Esophagus muscularis mucosa (tissue), 4 donors: ENCODE results near the gene FGR. TPM values are rescaled to one million over a fixed set of nuclear protein-coding genes. Genes with fewer than 3 reads are reported as not detected.

Experiments
- DNase-seq: peaks from one replicate; pipeline ENCODE4 v3.0.0-alpha.2; 2017; ENCODE audit errors: extremely low spot score
- H3K27ac ChIP-seq, 4 donors: fragments of 200-600 bp; sonication (generic); replicated peaks in 1 of 4; 1 replicate in 3 of 4; 2 replicates in 1 of 4; pipeline ENCODE4 v1.5.1; 2016 to 2019; ENCODE audit warnings: mild to moderate bottlenecking in 1 of 4
- H3K27me3 ChIP-seq, 4 donors: fragments of 200-600 bp; sonication (generic); one replicate each; pipeline versions ENCODE4 v1.5.1 to v1.6.0; 2016 to 2019
- H3K36me3 ChIP-seq, 4 donors: fragments of 200-600 bp; sonication (generic); one replicate each; pipeline ENCODE4 v1.5.1; 2016 to 2019
- H3K4me1 ChIP-seq, 4 donors: fragments of 200-600 bp; sonication (generic); one replicate each; pipeline ENCODE4 v1.5.1; 2016 to 2019
- H3K4me3 ChIP-seq, 4 donors: fragments of 200-600 bp; sonication (generic); 1 replicate in 2 of 4; 2 replicates in 2 of 4; pipeline ENCODE4 v1.5.1; 2016 to 2019; ENCODE audit warnings: mild to moderate bottlenecking in 4 of 4, moderate library complexity in 1 of 4
- H3K9me3 ChIP-seq, 4 donors: fragments of 200-600 bp; sonication (generic); 1 replicate in 3 of 4; 2 replicates in 1 of 4; pipeline ENCODE4 v1.5.1; 2016 to 2019
- EP300 ChIP-seq: sonication (generic); formaldehyde crosslinking; IDR thresholded peaks from one replicate; pipeline ENCODE4 v1.6.1; 2017; ENCODE audit warnings: antibody characterized with exemption
- POLR2A ChIP-seq: fragments of 450-650 bp; IDR thresholded peaks from one replicate; pipeline ENCODE4 v1.6.1; 2017; ENCODE audit warnings: antibody characterized with exemption, moderate library complexity, mild to moderate bottlenecking, low read depth
- POLR2AphosphoS5 ChIP-seq, 2 donors: sonication (generic); formaldehyde crosslinking; IDR thresholded peaks; one replicate each; pipeline ENCODE4 v1.6.1; 2017; ENCODE audit warnings: antibody characterized with exemption in 2 of 2
- whole genome bisulfite sequencing: methylation state at CpG from one replicate; pipeline ENCODE4 v1.1.5; 2018; 5-methylcytosine and 5-hydroxymethylcytosine counted together
- intact Hi-C: fragments of 100-400 bp; cut with DNase I; formaldehyde crosslinking; loops from one replicate; pipeline ENCODE4 v1.15.1; 2023
- total RNA-seq, 4 donors: library from RNA; depleted of rRNA; stranded (reverse); fragments of >200 nt; gene quantifications; one replicate each; pipeline versions ENCODE4 v1.1.0 to v1.2.1, GENCODE V29; 2016
- TF ChIP-seq, protein P1 (sequence below), 3 experiments: fragments of 200-600 bp in 2 of 3; fragments of 450-650 bp in 1 of 3; sonication (generic) in 2 of 3; IDR thresholded peaks; one replicate each; pipeline ENCODE4 v1.5.1; 2017 to 2019; ENCODE audit warnings: antibody characterized with exemption in 3 of 3, mild to moderate bottlenecking in 2 of 3, moderate library complexity in 1 of 3

Gene FGR
- total RNA-seq, 4 donors from 2014 or later = 12.0 to 32.1 (median 12.6) TPM

DNA sequence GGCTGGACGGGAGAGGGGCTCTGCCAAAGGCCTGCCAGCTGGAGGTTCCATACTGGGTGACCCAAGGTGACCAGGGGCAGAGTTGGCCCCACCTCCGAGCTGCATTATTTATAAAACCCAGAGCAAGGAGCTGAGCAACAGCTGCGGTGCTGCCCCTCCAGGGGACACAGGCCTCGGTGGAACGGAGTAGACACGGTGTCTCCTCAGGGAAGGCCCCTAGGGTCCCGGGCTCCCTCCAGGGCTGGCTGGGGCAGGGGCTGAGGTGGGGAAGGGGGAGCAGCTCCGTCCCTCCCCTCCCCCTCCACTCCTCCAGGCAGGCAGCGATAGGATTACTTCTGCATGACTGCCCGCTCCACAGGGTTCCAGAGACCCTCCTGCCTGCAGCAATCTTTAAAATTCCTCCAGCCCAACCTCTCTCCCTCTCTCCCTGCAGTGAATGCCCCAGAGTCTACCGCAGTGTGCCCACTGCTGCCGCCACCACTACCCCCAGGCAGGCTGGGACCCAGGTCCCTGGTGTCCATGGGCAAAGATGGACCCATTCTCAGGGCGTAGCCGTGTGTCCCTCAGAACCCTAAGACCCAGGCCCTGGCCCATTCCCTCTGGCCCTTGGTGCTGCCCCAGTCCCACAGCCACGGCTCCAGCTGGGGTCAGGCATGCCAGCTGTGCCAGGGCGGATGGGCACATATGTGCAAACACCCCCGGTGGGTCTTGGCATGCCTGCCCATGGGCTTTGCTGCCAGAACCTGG, 41.9 kb downstream of the FGR start:
- H3K4me1 ChIP-seq = peaks cover 99 to 100% (median 100%) of the 10 kb centered on the region in 4 donors
- 58% methylated on average over 12 of the region's 17 CpGs for WGBS
- peak overlapping the region; percentile 63 to 97 (median 86) for H3K27ac ChIP-seq
- H3K27me3 ChIP-seq = no peaks in the 10 kb centered on the region
- H3K4me3 ChIP-seq = no peak overlapping the region
- H3K9me3 ChIP-seq = no peaks in the 10 kb centered on the region
- no peak for TF ChIP-seq POLR2A
- no peak for TF ChIP-seq POLR2AphosphoS5 (IDR thresholded peaks at IDR 0.05)
- TF ChIP-seq EP300 = no peak
- no peak for DNase-seq
- H3K36me3 ChIP-seq = no peaks in the 10 kb centered on the region
- intact Hi-C loops = no loop called here

DNA sequence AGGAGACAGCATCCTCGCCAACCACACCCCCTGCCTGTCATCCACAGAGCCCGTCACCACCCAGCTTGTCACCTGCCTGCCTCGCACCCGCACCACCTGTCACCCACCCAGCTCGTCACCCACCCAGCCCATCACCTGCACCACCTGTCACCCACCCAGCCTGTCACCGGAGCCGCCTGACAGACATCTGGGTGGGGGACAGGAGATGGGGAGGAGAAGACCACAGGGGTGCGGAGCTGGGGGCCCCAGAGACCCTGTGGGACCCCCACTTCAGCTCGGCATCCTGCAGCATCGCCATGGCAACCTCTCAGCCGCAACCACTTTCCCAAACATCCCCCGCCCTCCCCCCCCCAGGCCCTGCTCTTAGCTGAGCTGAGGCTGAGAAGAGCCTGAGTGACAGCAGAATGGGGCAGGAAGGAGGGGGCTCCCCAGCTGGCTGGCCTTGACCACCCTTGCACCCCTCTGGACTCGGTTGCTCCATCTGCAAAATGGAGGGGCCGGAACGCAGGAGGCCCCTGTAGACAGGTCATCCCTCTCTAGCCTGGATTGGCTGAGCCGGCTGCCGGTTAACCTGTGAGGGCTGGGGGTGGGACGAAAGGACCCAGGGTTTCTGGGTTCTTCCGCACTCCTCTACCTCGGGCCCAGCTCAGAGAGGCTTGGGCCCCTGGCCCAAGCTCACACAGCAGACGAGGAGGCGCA, 42.6 kb downstream of the FGR start:
- H3K9me3 ChIP-seq = no peaks in the 10 kb centered on the region
- no peaks in the 10 kb centered on the region for H3K27me3 ChIP-seq
- WGBS = 78% methylated on average over 4 of the region's 22 CpGs
- H3K36me3 ChIP-seq = no peaks in the 10 kb centered on the region
- intact Hi-C loops = no loop called here
- peak overlapping the region; percentile 63 to 97 (median 86) for H3K27ac ChIP-seq
- TF ChIP-seq EP300 (no peak), POLR2A (no peak), POLR2AphosphoS5 (IDR thresholded peaks at IDR 0.05) (no peak)
- TF ChIP-seq, protein P1, sequence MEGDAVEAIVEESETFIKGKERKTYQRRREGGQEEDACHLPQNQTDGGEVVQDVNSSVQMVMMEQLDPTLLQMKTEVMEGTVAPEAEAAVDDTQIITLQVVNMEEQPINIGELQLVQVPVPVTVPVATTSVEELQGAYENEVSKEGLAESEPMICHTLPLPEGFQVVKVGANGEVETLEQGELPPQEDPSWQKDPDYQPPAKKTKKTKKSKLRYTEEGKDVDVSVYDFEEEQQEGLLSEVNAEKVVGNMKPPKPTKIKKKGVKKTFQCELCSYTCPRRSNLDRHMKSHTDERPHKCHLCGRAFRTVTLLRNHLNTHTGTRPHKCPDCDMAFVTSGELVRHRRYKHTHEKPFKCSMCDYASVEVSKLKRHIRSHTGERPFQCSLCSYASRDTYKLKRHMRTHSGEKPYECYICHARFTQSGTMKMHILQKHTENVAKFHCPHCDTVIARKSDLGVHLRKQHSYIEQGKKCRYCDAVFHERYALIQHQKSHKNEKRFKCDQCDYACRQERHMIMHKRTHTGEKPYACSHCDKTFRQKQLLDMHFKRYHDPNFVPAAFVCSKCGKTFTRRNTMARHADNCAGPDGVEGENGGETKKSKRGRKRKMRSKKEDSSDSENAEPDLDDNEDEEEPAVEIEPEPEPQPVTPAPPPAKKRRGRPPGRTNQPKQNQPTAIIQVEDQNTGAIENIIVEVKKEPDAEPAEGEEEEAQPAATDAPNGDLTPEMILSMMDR (IDR thresholded peaks at IDR 0.05) = no peak
- DNase-seq = no peak
- H3K4me1 ChIP-seq = peaks cover 97 to 100% (median 99%) of the 10 kb centered on the region in 4 donors
- H3K4me3 ChIP-seq = no peak overlapping the region

DNA sequence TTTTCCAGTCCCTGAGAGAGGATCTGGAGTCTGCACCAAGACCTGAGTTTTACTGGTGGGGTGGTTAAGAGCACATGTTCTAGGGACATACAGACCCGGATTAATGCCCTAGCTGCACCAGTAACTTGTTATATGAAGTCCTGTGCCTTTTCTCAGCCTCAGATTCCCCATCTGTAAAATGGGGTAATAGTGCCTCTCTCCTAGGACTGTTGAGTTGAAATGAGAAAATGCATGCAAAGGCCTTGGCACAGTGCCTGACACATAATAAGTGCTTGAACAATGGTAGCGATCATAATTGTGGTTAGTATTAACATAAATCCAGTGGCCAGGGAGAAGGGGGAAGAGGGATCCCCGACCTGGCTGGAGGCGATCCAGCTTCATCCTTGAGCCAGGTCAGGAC, 43.4 kb downstream of the FGR start:
- intact Hi-C loops = no loop called here
- Histone ChIP-seq H3K4me1 (peaks cover 97 to 100% (median 99%) of the 10 kb centered on the region in 4 donors), H3K4me3 (no peak overlapping the region), H3K27ac (peak overlapping the region; percentile 64 to 97 (median 86)), H3K27me3 (no peaks in the 10 kb centered on the region), H3K36me3 (no peaks in the 10 kb centered on the region), H3K9me3 (no peaks in the 10 kb centered on the region)
- 54% methylated on average over 4 of the region's 4 CpGs for WGBS
- TF ChIP-seq, protein P1 (IDR thresholded peaks at IDR 0.05) = no peak
- TF ChIP-seq POLR2AphosphoS5 (IDR thresholded peaks at IDR 0.05) = no peak
- TF ChIP-seq POLR2A = no peak
- DNase-seq = no peak

DNA sequence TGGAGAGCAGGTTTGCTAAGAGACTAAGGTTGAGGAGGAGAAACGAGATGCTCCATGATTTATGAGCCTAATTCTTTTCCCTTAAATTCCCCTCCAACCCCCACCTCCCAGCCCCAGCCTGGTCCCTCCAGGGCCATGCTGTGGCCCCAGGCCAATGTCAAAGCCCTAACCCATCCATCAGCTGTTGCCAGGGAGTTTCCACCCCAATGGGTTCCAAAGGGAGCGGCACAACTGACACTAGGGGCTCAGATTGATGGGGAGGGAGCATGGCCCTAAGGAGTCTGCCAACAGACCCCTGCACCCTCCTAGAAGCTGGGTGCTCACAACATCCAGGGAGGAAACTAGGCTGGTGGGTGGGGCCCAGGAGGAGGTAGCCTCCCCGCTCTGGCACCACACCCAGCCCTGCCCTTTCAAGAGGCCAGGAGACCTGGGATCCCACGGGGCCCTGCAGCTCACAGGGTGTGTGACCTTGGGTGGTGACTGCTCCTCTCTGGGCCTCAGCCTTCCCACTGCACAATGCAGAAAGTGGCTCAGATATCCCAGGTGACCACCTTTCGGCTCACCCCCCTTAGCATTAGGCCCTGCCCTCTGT, 44.0 kb downstream of the FGR start:
- H3K27me3 ChIP-seq = no peaks in the 10 kb centered on the region
- no peaks in the 10 kb centered on the region for H3K9me3 ChIP-seq
- peak overlapping the region; percentile 64 to 97 (median 86) for H3K27ac ChIP-seq
- no peak for TF ChIP-seq EP300
- TF ChIP-seq, protein P1 (IDR thresholded peaks at IDR 0.05) = no peak
- no peak for TF ChIP-seq POLR2A
- no peak for TF ChIP-seq POLR2AphosphoS5 (IDR thresholded peaks at IDR 0.05)
- peaks cover 0 to 3% (median 0%) of the 10 kb centered on the region in 4 donors for H3K36me3 ChIP-seq
- WGBS = 39% methylated on average over 2 of the region's 5 CpGs
- H3K4me1 ChIP-seq = peaks cover 97 to 100% (median 99%) of the 10 kb centered on the region in 4 donors
- DNase-seq = no peak
- no peak overlapping the region for H3K4me3 ChIP-seq
- intact Hi-C loops = no loop called here
